GM12892 (cell line): ENCODE results near the gene E2F8.
"Not testable (repeated sequence)": the region's sequence is repeated elsewhere in the genome, so short reads cannot be mapped to it uniquely, and the experiment has no call there.

Experiments
- DNase-seq: peaks from one replicate; pipeline ENCODE4 v3.0.0; 2011; ENCODE audit not compliant: insufficient read length
- FAIRE-seq: peaks from 2 replicates; lab custom pipeline; 2011; peaks lifted over from hg19 to GRCh38; lab: Jason Lieb, UNC
- POLR2A ChIP-seq: IDR thresholded peaks from 2 replicates; pipeline ENCODE4 v1.6.1; 2011; ENCODE audit warnings: low read depth, low read length, control low read depth
- POLR2AphosphoS5 ChIP-seq: IDR thresholded peaks from 2 replicates; pipeline ENCODE4 v1.6.1; 2011; ENCODE audit warnings: low read depth, low read length, control low read depth
- TAF1 ChIP-seq: IDR thresholded peaks from 2 replicates; pipeline ENCODE4 v1.6.1; 2011; ENCODE audit warnings: low read depth, mild to moderate bottlenecking, control low read depth, low read length, borderline replicate concordance

E2F8 gene

DNA sequence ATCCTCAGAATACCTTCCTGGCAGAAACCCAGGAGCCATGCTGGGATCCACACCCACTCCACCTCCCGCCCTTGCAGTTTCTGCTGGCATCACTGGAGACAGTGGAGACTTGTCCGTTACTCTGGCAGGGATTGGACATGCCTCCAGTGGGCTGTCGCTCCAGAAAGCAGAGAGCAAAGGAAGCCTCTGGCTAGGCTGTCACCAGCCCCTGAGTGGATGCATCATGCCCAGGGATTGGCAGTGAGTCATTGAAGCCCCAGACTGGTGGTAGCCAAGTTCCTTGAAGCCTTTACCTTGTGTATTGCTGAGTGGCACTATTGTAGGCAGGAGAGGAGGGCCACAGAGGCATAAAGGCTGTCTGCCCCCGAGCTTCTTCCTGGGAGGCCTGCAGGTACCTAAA, 34.8 kb upstream of the E2F8 start:
- no peak for FAIRE-seq
- TF ChIP-seq POLR2A (no peak), POLR2AphosphoS5 (no peak)
- no peak for DNase-seq

DNA sequence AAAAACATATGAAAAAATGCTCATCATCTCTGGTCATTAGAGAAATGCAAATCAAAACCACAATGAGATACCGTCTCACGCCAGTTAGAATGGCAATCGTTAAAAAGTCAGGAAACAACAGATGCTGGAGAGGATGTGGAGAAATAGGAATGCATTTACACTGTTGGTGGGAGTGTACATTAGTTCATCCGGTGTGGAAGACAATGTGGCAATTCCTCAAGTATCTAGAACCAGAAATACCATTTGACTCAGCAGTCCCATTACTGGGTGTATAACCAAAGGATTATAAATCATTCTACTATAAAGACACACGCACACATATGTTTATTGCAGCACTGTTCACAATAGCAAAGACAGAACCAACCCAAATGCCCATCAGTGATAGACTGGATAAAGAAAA, 32.5 kb upstream of the E2F8 start:
- DNase-seq, FAIRE-seq: not testable (repeated sequence)

DNA sequence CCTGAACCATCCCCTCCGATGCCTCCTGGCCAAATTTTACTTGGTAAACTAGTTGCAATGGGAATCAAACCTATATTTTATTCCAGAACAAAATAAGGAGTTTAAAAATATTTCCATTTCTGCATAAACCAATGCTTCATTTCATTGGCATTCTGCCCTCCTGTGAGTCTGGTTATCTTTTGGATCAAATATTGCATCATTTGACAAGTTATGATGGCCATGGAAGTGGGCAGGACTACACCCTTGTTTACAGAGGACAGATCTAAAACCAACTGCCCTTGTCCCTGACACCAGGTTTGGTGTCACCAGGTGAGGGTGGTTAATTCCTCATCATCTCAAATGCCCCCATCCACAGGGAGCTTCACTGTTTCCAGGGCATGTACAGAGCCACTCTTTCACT, 28.2 kb upstream of the E2F8 start:
- no peak for FAIRE-seq
- DNase-seq, result no peak
- TF ChIP-seq TAF1 (no peak), POLR2AphosphoS5 (no peak), POLR2A (no peak)

DNA sequence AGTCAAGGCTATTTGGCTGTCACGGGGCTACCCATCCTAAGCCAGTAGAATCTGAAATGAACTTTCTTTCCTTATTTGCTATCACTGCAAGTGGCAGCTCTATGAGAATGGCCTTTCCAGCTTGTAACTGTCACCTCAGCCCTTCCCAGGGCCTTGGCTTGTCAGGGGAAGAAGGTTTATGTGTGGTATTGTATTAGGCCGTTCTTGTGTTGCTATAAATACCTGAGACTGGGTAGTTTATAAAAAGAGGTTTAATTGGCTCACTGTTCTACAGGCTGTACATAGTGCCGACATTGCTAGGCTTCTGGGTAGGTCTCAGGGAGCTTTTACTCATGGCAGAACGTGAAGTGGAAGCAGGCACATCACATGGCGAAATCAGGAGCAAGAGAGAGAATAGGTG, 26.8 kb upstream of the E2F8 start:
- no peak for DNase-seq
- no peak for FAIRE-seq
- TF ChIP-seq POLR2A (no peak), POLR2AphosphoS5 (no peak), TAF1 (no peak)

DNA sequence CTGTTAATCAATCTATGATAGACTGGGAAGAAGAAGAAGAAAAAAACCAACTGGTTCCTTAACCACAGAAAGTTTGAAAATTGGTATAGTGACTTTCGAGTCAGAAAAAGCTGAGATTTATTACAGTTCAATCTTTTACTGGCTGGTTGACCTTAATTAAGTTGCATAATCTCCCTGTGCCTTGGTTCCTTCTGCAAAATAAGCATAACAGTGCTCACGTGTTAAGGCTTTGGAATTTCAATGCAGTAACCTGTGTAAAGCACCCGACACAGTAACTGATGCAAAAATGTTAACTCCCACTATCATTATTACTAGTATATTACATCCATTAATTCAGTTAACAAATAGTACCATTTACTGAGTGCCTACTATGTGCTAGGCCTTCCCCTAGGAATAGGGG, 22.6 kb upstream of the E2F8 start:
- no peak for TF ChIP-seq POLR2A
- DNase-seq (no peak), FAIRE-seq (no peak)

DNA sequence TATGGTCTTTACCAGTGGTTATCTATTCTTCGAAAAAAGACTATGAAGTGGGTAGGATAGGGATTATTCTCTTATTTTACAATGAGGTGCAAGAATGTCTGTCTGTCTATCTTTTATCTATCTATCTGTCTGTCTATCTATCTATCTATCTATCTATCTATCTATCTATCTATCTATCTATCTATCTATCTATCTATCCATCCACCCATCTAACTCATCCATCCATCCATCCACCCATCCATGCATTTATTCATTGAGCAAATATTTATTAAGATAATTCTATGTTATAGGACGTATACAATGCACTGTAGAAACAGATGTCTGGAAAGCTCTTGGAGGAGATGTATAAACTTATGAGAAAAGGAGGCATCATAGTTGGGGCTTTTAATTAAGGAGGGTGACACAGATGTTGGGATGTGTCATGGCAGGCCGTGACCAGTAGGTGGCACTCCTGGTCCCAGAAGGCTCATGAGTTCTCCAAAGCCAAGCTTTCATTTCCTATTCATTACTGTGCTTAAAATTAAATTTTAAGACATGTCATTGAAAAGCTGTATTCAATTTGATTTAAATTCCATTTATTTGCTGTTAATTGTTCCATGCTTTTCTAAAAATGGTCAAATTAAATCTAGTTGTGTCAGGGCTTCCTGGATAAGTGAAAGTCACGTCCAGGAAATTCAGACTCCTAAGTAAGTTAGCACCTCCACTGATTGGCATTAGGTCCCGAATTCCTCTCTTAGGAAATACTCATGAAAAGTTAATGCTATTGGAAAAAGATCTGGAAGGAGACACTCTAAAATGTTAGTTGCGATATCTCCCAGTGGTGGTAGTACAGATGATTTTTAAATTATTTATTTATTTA, 19.0 kb upstream of the E2F8 start:
- TF ChIP-seq TAF1 (no peak), POLR2AphosphoS5 (no peak), POLR2A (no peak)
- DNase-seq (peak; percentile 27), FAIRE-seq (peak; percentile 85)

DNA sequence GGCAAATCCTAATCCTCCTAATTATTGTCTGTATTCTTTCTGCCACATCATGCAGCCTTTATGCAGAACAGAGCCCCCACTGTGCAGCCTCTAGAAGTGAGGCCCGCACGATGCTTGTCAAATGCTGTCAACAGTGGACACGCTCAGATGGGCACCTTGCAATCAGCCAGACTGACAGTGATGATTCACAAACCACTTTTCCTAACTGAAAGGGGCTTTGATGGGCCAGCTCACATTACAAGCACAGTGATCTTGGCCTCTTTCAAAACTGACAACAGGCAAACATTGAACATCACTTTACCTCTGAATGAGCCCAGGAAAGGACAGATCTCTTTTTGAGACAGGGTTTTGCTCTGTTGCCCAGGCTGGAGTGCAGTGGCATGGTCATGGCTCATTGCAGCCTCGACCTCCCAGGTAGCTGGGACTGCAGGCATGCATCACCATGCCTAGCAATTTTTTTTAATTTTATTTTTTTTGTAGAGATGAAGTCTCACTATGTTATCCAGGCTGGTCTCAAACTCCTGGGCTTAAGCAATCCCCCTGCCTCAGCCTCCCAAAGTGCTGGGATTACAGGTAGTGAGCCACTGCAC, 18.0 kb upstream of the E2F8 start:
- TF ChIP-seq POLR2AphosphoS5, result no peak
- no peak for TF ChIP-seq POLR2A
- no peak for TF ChIP-seq TAF1
- no peak for DNase-seq
- no peak for FAIRE-seq

DNA sequence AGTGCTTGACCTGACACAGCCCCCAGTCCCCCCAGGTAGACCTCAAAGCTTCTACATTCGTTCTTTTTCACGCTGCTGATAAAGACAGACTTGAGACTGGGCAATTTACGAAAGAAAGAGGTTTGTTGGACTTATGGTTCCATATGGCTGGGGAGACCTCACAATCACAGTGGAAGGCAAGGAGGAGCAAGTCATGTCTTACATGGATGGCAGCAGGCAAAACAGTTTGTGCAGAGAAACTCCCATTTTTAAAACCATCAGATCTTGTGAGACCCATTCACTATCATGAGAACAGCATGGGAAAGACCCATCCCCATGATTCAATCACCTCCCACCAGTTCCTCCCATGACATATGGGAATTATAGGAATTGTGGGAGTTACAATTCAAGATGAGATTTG, 13.7 kb upstream of the E2F8 start:
- not testable (repeated sequence) for DNase-seq, FAIRE-seq

DNA sequence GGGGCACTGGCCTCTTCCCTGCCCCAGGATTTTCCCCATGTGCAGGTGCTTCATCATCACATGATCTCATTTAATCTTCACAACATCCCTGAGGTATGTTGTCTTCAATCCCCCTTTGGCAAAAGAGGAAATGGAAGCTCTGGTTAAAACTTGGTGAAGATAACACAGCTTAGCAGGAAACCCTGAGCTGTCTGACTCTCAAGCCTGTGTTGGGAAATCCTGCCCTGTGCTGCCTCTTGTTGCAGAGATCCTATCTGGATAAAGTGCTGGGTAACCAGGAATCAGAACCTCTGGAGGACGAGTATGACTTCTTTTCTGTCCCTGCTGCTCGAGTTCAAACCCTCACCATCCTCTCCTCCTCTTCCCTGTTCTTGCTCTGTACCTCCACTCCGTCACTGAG, 13.1 kb upstream of the E2F8 start:
- TF ChIP-seq POLR2AphosphoS5 (no peak), POLR2A (no peak), TAF1 (no peak)
- FAIRE-seq, result no peak

DNA sequence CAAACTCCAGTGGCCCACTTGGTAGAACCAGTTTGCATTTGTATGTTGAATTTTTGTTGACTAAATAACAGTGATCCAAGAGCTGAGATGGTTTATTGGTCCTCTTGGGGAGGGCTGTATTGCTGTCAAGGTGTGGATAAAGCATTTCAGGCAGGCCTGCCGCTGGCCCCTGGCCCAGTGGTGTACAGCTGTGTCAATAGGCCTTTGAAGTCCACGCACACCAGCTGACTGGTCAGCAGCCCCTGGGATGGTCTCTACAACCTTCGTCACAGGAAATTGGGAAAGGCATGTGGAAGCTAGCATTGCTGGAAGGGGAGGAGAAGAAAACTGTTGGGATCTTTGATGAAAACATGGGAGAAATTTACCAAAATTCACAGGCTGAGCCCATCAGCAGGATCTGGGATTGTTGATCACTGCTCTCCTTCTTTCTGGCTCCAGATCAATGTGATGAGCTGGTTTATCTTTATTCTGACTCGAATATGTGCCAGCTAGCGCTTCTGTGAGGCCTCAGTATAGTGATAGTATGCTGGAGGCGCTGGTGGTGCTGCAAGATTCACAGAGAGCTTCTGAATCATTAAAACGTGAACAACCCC, 12.5 kb upstream of the E2F8 start:
- DNase-seq, result no peak
- TF ChIP-seq POLR2AphosphoS5 (no peak), TAF1 (no peak), POLR2A (no peak)
- FAIRE-seq, result no peak

More for the DNA sequence above, 13.1 kb upstream of the E2F8 start:
- DNase-seq, result no peak

DNA sequence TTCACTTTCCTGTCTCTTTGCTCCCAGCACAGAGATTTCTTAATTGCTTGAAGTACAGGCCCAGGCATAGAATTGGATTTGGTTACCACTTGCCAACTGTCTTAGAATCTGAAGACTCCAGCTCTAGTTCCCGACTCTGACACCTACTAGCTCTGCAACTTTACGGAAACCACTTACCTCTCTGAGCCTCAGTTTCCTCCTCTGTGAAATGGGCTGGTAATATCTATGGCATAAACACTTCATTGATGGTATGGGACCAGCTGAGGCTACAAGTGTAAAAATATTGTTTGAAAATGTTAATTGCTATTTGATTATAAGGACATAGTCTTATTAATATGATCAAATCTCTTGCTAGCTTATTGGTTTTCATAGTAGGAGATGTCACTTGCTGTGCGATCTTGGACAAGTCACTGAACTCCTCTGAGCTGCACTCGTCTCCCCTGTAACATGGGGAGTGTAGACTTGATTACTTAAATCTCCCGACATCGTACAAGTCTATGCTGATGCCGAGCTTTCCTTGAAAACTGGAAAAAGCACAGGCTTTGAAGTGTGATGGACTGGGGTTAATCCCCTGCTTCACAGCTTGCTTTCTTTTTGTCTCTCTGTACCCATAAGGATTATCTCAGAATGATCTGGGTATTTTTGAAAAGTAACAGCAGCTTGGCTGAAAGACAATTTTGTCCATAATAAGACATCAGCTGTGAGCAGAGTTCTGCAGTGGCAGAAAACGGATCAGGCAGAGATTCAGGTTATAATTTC, 11.8 kb upstream of the E2F8 start:
- DNase-seq, result no peak
- TF ChIP-seq POLR2A, result no peak
- TF ChIP-seq TAF1, result no peak
- TF ChIP-seq POLR2AphosphoS5, result no peak
- FAIRE-seq, result no peak

DNA sequence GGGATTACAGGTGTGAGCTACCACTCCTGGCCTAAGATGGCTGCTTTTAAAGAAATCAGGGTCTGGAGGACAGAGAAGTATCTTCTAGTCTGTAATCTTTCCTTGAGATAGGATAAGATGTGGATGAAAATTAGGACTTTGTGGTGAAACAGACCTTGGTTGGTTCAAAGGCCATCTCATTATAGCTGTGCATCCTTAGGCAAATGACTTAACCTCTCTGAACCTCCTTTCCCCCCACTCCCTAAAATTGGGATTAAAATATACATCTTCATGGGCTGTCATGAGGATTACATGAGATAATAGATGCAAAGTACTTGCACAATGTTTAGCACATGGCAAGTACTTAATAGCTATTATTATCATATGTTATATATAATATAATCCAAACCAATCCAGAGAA, 10.8 kb upstream of the E2F8 start:
- DNase-seq, result no peak
- FAIRE-seq, result no peak
- no peak for TF ChIP-seq POLR2A
- TF ChIP-seq POLR2AphosphoS5, result no peak
- no peak for TF ChIP-seq TAF1
